Spleen (tissue), 11 donors: ENCODE data around the gene P2RY14. TPM values are rescaled to one million over a fixed set of nuclear protein-coding genes. Genes with fewer than 3 reads are reported as not detected.

Experiments used
- DNase-seq: peaks from one replicate; pipeline ENCODE4 v3.0.0-alpha.2; 2020
- H3K27ac ChIP-seq, 8 donors: fragments of 200-600 bp; sonication (generic) in 7 of 8; 1 replicate in 4 of 8; 2 replicates in 4 of 8; pipeline versions ENCODE4 v1.5.0 to v1.8.0; 2016 to 2021; ENCODE audit warnings: inconsistent platforms in 4 of 8, mild to moderate bottlenecking in 4 of 8, moderate library complexity in 1 of 8
- H3K27me3 ChIP-seq, 7 donors: fragments of 200-600 bp; sonication (generic) in 6 of 7; replicated peaks in 1 of 7; 1 replicate in 4 of 7; 2 replicates in 3 of 7; pipeline versions ENCODE4 v1.5.0 to v1.8.0; 2016 to 2021; ENCODE audit warnings: inconsistent platforms in 3 of 7, mild to moderate bottlenecking in 1 of 7
- H3K36me3 ChIP-seq, 6 donors: fragments of 200-600 bp; sonication (generic) in 5 of 6; 1 replicate in 4 of 6; 2 replicates in 2 of 6; pipeline versions ENCODE4 v1.5.0 to v1.8.0; 2016 to 2021; ENCODE audit warnings: inconsistent platforms in 2 of 6
- H3K4me1 ChIP-seq, 6 donors: fragments of 200-600 bp; sonication (generic) in 5 of 6; 1 replicate in 3 of 6; 2 replicates in 3 of 6; pipeline versions ENCODE4 v1.5.0 to v1.8.0; 2016 to 2021; ENCODE audit warnings: inconsistent platforms in 3 of 6
- H3K4me3 ChIP-seq, 8 donors: fragments of 200-600 bp; sonication (generic) in 7 of 8; 1 replicate in 4 of 8; 2 replicates in 4 of 8; pipeline versions ENCODE4 v1.5.0 to v1.8.0; 2016 to 2021; ENCODE audit warnings: inconsistent platforms in 4 of 8, mild to moderate bottlenecking in 4 of 8, moderate library complexity in 2 of 8
- H3K9me3 ChIP-seq, 8 donors: fragments of 200-600 bp; sonication (generic) in 7 of 8; 1 replicate in 4 of 8; 2 replicates in 4 of 8; pipeline versions ENCODE4 v1.5.0 to v1.8.0; 2016 to 2021; ENCODE audit warnings: inconsistent platforms in 4 of 8
- POLR2A ChIP-seq, 3 donors: fragments of 450-650 bp; IDR thresholded peaks; one replicate each; pipeline ENCODE4 v1.5.1; 2017; ENCODE audit warnings: antibody characterized with exemption in 3 of 3, mild to moderate bottlenecking in 1 of 3
- POLR2AphosphoS5 ChIP-seq, 3 donors: sonication (generic); formaldehyde crosslinking; IDR thresholded peaks; one replicate each; pipeline ENCODE4 v1.5.1; 2017; ENCODE audit warnings: antibody characterized with exemption in 3 of 3
- WGBS, 5 donors: extraction: QIAGEN DNeasy Blood & Tissue Kit in 3 of 5; methylation state at CpG; one replicate each; pipeline versions ENCODE4 v1.1.5 to v1.1.7; 2013 to 2018; 5-methylcytosine and 5-hydroxymethylcytosine counted together
- intact Hi-C: fragments of 100-400 bp; cut with DNase I; formaldehyde crosslinking; loops from one replicate; pipeline ENCODE4 v1.15.0; 2023; ENCODE audit warnings: low total_unique reads
- polyA plus RNA-seq, 3 donors: library from polyadenylated mRNA; stranded (reverse); fragments of 200-250 nt; gene quantifications; one replicate each; pipeline ENCODE4 v1.2.1, GENCODE V29; 2013
- total RNA-seq, 7 donors: library from RNA; depleted of rRNA in 3 of 7; stranded (reverse); fragments of >200 nt in 3 of 7; fragmentation: NEBNext Ultra II Directional in 4 of 7; extraction: Animal tissue kit (Norgen Biotek cat#: 25700) in 4 of 7; gene quantifications; one replicate each; pipeline versions ENCODE4 v1.1.0 to v1.2.1, GENCODE V29; 2016 to 2021
- TF ChIP-seq, protein P1 (sequence below), 11 experiments: fragments of 200-600 bp in 7 of 11; fragments of 450-650 bp in 4 of 11; sonication (generic) in 4 of 11; IDR thresholded peaks in 8 of 11; conservative IDR thresholded peaks in 3 of 11; 1 replicate in 7 of 11; 2 replicates in 4 of 11; pipeline versions ENCODE4 v1.4.0 to v1.8.0; 2016 to 2021; ENCODE audit warnings: antibody characterized with exemption in 11 of 11, inconsistent platforms in 4 of 11, mild to moderate bottlenecking in 1 of 11
- donor health status: healthy with polysubstance abuse.
- donor health status: DM: no; HTN: no; CAD: no; lungs with moderate emphysema.
- donor health status: DM: no; HTN: no; CAD: no.
- donor health status: Bipolar disorder and iron deficiency.
- donor health status: healthy.
- donor health status: DM: no; HTN: no; CAD: no.
- donor health status: DM: yes; HTN: yes; CAD: no.

Gene P2RY14
- total and polyA plus RNA-seq, 10 donors = 0.32 to 5.2 (median 1.9) TPM

DNA sequence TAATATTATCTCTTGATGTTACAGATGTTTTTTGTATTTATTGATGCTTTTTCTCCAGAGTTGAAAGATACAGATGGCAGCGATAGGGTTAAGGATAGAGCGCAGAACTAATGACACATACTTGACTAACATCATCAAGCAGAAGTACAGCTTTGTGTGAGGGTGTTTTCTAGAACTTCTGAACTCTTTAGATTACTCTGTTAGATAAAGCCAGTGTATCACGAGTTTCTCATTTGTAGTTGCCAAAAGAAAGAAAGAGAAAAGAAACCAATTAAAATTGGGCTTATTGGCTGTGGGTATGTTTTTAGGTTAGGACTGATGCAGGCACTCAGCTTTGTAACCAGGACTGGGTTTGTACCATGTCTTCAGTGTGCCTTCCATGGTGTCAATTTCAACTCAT lies 68.7 kb downstream of the P2RY14 start:
- no peak for DNase-seq
- H3K4me3 ChIP-seq = no peak overlapping the region
- 73 to 88% (median 82%) methylated on average over 3 of the region's 3 CpGs for WGBS, 5 donors
- H3K27me3 ChIP-seq = no peaks in the 10 kb centered on the region
- H3K4me1 ChIP-seq = peaks cover 0 to 32% (median 5%) of the 10 kb centered on the region in 6 donors
- H3K9me3 ChIP-seq = no peaks in the 10 kb centered on the region
- H3K27ac ChIP-seq = peak overlapping the region in 1 of 8 donors; percentile 14
- TF ChIP-seq POLR2AphosphoS5 (IDR thresholded peaks at IDR 0.05) (no peak), POLR2A (IDR thresholded peaks at IDR 0.05) (no peak)
- TF ChIP-seq, protein P1, sequence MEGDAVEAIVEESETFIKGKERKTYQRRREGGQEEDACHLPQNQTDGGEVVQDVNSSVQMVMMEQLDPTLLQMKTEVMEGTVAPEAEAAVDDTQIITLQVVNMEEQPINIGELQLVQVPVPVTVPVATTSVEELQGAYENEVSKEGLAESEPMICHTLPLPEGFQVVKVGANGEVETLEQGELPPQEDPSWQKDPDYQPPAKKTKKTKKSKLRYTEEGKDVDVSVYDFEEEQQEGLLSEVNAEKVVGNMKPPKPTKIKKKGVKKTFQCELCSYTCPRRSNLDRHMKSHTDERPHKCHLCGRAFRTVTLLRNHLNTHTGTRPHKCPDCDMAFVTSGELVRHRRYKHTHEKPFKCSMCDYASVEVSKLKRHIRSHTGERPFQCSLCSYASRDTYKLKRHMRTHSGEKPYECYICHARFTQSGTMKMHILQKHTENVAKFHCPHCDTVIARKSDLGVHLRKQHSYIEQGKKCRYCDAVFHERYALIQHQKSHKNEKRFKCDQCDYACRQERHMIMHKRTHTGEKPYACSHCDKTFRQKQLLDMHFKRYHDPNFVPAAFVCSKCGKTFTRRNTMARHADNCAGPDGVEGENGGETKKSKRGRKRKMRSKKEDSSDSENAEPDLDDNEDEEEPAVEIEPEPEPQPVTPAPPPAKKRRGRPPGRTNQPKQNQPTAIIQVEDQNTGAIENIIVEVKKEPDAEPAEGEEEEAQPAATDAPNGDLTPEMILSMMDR (IDR thresholded peaks at IDR 0.05 in 8 of 11, conservative IDR thresholded peaks at IDR 0.05 in 3 of 11) = no peak
- H3K36me3 ChIP-seq = no peaks in the 10 kb centered on the region
- intact Hi-C loops = no loop called here

DNA sequence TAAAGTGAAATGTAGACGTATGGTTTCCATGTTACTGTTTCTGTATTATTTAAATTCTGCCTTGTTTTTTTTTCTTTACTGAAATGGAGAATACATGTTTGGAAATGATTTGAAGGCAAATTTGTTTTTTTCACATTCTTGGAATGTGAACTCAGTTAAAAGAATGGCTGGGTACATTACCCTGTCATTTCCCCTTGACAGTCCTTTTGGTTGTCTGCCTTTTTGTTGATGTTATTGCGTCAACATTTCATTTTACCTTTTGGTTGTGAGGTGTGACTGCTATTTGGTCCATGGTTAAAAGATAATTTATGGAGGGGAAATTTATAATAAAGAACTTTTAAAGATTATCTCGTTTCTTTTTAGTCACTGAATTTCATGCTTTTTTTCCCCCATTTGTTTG lies 72.1 kb downstream of the P2RY14 start:
- no peak for TF ChIP-seq POLR2AphosphoS5 (IDR thresholded peaks at IDR 0.05)
- TF ChIP-seq, protein P1 (IDR thresholded peaks at IDR 0.05 in 8 of 11, conservative IDR thresholded peaks at IDR 0.05 in 3 of 11) = no peak
- no peak for TF ChIP-seq POLR2A (IDR thresholded peaks at IDR 0.05)
- Histone ChIP-seq H3K4me3 (no peak overlapping the region), H3K27me3 (no peaks in the 10 kb centered on the region), H3K36me3 (no peaks in the 10 kb centered on the region), H3K9me3 (no peaks in the 10 kb centered on the region), H3K4me1 (peaks cover 0 to 32% (median 4%) of the 10 kb centered on the region in 6 donors), H3K27ac (no peak overlapping the region)
- DNase-seq = no peak
- intact Hi-C loops = no loop called here
- 75 to 93% (median 87%) methylated on average over 3 of the region's 3 CpGs for WGBS, 5 donors

DNA sequence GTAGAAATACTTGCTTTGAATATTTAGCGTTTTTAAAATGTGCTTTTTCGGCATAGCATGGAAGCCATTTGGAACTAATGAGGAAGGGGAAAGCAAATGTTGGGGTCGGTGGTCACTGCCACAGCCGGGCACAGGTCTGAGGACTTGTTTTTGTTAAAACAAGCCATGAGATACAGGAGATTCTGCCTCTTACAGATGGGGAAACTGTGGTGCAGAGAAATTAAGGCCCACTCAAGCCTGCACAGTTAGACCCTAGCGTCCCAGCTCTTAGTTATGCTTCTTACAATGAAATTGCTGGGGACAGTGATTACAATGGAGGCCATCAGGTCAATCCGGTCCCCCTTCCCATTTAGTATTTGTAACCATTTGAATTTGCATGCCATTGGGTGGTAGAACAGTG lies 72.9 kb downstream of the P2RY14 start:
- peak overlapping the region in 4 of 8 donors; percentile 73 to 85 (median 77) for H3K27ac ChIP-seq
- H3K9me3 ChIP-seq = no peaks in the 10 kb centered on the region
- TF ChIP-seq, protein P1 (IDR thresholded peaks at IDR 0.05 in 8 of 11, conservative IDR thresholded peaks at IDR 0.05 in 3 of 11) = no peak
- no peak for TF ChIP-seq POLR2AphosphoS5 (IDR thresholded peaks at IDR 0.05)
- TF ChIP-seq POLR2A (IDR thresholded peaks at IDR 0.05) = no peak
- no peaks in the 10 kb centered on the region for H3K27me3 ChIP-seq
- peaks cover 0 to 25% (median under 1%) of the 10 kb centered on the region in 6 donors for H3K4me1 ChIP-seq
- 80 to 94% (median 91%) methylated on average over 6 of the region's 6 CpGs for WGBS, 5 donors
- H3K4me3 ChIP-seq = no peak overlapping the region
- no peaks in the 10 kb centered on the region for H3K36me3 ChIP-seq
- no peak for DNase-seq
- intact Hi-C loops = no loop called here

GRCh38 chr3:151204530-151205402 lies 73.6 kb downstream of the P2RY14 start:
- Histone ChIP-seq H3K27me3 (no peaks in the 10 kb centered on the region), H3K36me3 (no peaks in the 10 kb centered on the region), H3K27ac (peak overlapping the region in 7 of 8 donors; percentile 8 to 85 (median 73)), H3K4me1 (peaks cover 0 to 18% (median 0%) of the 10 kb centered on the region in 6 donors), H3K4me3 (no peak overlapping the region), H3K9me3 (no peaks in the 10 kb centered on the region)
- WGBS, 5 donors = 66 to 78% (median 67%) methylated on average over 3 of the region's 3 CpGs
- TF ChIP-seq POLR2A (IDR thresholded peaks at IDR 0.05) (no peak), POLR2AphosphoS5 (IDR thresholded peaks at IDR 0.05) (no peak)
- TF ChIP-seq, protein P1 (IDR thresholded peaks at IDR 0.05 in 8 of 11, conservative IDR thresholded peaks at IDR 0.05 in 3 of 11) = no peak
- intact Hi-C loops = no loop called here
- no peak for DNase-seq
